NOMO-1 treated with dmso at 0.1 percent for 144 hours (cell line): ENCODE results near the gene STRIP1.

ENCODE experiments used
- DNase-seq: peaks from one replicate; lab custom pipeline; 2025; ENCODE audit not compliant: unreplicated experiment; lab: John Stamatoyannopoulos, UW

Gene STRIP1

GRCh38 chr1:110089561-110090275 lies 55.3 kb downstream of the STRIP1 start:
- DNase-seq, result no peak

GRCh38 chr1:110091381-110091780 lies 57.0 kb downstream of the STRIP1 start:
- DNase-seq, result no peak

- no peak for DNase-seq
These were observed 57.4 kb downstream of the STRIP1 start for GRCh38 chr1:110091791-110092190.

GRCh38 chr1:110092991-110093390 lies 58.6 kb downstream of the STRIP1 start:
- no peak for DNase-seq

GRCh38 chr1:110094931-110095654 lies 60.7 kb downstream of the STRIP1 start:
- no peak for DNase-seq

- no peak for DNase-seq
These were observed 63.2 kb downstream of the STRIP1 start for GRCh38 chr1:110097507-110098221.

GRCh38 chr1:110098222-110099026 lies 64.0 kb downstream of the STRIP1 start:
- DNase-seq, result no peak

GRCh38 chr1:110100335-110100734 lies 65.9 kb downstream of the STRIP1 start:
- no peak for DNase-seq

- no peak for DNase-seq
These were observed 67.7 kb downstream of the STRIP1 start for GRCh38 chr1:110102081-110102480.
